Transverse colon (tissue), 4 donors: ENCODE results near the gene BMP7. TPM values are rescaled to one million over a fixed set of nuclear protein-coding genes. Genes with fewer than 3 reads are reported as not detected.

Experiments
- DNase-seq: peaks from one replicate; pipeline ENCODE4 v3.0.0-alpha.2; 2019
- H3K27ac ChIP-seq, 4 donors: fragments of 200-600 bp; sonication (generic); 2 replicates each; pipeline ENCODE4 v1.5.1; 2016 to 2018; ENCODE audit warnings: inconsistent platforms in 4 of 4
- H3K27me3 ChIP-seq: fragments of 200-600 bp; sonication (generic); 2 replicates; pipeline ENCODE4 v1.5.1; 2017; ENCODE audit warnings: inconsistent platforms
- H3K36me3 ChIP-seq, 4 donors: fragments of 200-600 bp; sonication (generic); 2 replicates each; pipeline ENCODE4 v1.5.1; 2017 to 2019; ENCODE audit warnings: inconsistent platforms in 4 of 4
- H3K4me1 ChIP-seq, 4 donors: fragments of 200-600 bp; sonication (generic); 2 replicates each; pipeline ENCODE4 v1.5.1; 2017 to 2020; ENCODE audit warnings: inconsistent platforms in 4 of 4
- H3K4me3 ChIP-seq, 4 donors: fragments of 200-600 bp; sonication (generic); 1 replicate in 1 of 4; 2 replicates in 3 of 4; pipeline versions ENCODE4 v1.5.1 to v1.6.1; 2017 to 2019; ENCODE audit warnings: inconsistent platforms in 4 of 4
- H3K9me3 ChIP-seq, 2 donors: fragments of 200-600 bp; sonication (generic); 2 replicates each; pipeline ENCODE4 v1.5.1; 2017 to 2019; ENCODE audit warnings: inconsistent platforms in 2 of 2
- EP300 ChIP-seq: sonication (generic); formaldehyde crosslinking; IDR thresholded peaks from one replicate; pipeline ENCODE4 v1.6.1; 2017; ENCODE audit warnings: antibody characterized with exemption, low read depth
- POLR2A ChIP-seq: fragments of 450-650 bp; IDR thresholded peaks from one replicate; pipeline ENCODE4 v1.6.1; 2016; ENCODE audit warnings: antibody characterized with exemption, mild to moderate bottlenecking, moderate library complexity
- POLR2AphosphoS5 ChIP-seq, 3 donors: sonication (generic); formaldehyde crosslinking; IDR thresholded peaks; one replicate each; pipeline ENCODE4 v1.6.1; 2016; ENCODE audit warnings: antibody characterized with exemption in 3 of 3
- WGBS, 2 donors: methylation state at CpG; one replicate each; pipeline ENCODE4 v1.1.5; 2018; ENCODE audit warnings: low coverage in 1 of 2; 5-methylcytosine and 5-hydroxymethylcytosine counted together
- in situ Hi-C, 4 donors: fragments of 200-750 bp; cut with MboI; loops; one replicate each; pipeline versions ENCODE4 v1.15.0 to v1.15.1; 2017; ENCODE audit warnings: low sequenced_read_pairs in 3 of 4, low pct_ligation_motif_present in 1 of 4, low pct_unique_long_range_greater_than_20kb in 1 of 4
- intact Hi-C: fragments of 100-400 bp; cut with DNase I; formaldehyde crosslinking; loops from one replicate; pipeline ENCODE4 v1.15.1; 2023; ENCODE audit warnings: low total_unique reads
- total RNA-seq, 4 donors: library from RNA; depleted of rRNA; stranded (reverse); fragments of >200 nt; gene quantifications; one replicate each; pipeline ENCODE4 v1.1.0, GENCODE V29; 2016
- TF ChIP-seq, protein P1 (sequence below), 5 experiments: fragments of 200-600 bp in 3 of 5; fragments of 450-650 bp in 2 of 5; sonication (generic) in 3 of 5; IDR thresholded peaks; 1 replicate in 2 of 5; 2 replicates in 3 of 5; pipeline ENCODE4 v1.5.1; 2016 to 2017; ENCODE audit warnings: antibody characterized with exemption in 5 of 5, inconsistent platforms in 3 of 5, mild to moderate bottlenecking in 2 of 5, moderate library complexity in 1 of 5

Gene BMP7
- total RNA-seq, 4 donors from 2014 or later: 1.4 to 2.2 (median 1.5) TPM; not detected in 1

- Histone ChIP-seq H3K4me3 (no peak overlapping the region), H3K9me3 (no peaks in the 10 kb centered on the region), H3K4me1 (no peaks in the 10 kb centered on the region), H3K27me3 (no peaks in the 10 kb centered on the region), H3K36me3 (no peaks in the 10 kb centered on the region), H3K27ac (no peak overlapping the region)
- intact Hi-C loops: no loop called here
- no peak for TF ChIP-seq EP300
- TF ChIP-seq, protein P1, sequence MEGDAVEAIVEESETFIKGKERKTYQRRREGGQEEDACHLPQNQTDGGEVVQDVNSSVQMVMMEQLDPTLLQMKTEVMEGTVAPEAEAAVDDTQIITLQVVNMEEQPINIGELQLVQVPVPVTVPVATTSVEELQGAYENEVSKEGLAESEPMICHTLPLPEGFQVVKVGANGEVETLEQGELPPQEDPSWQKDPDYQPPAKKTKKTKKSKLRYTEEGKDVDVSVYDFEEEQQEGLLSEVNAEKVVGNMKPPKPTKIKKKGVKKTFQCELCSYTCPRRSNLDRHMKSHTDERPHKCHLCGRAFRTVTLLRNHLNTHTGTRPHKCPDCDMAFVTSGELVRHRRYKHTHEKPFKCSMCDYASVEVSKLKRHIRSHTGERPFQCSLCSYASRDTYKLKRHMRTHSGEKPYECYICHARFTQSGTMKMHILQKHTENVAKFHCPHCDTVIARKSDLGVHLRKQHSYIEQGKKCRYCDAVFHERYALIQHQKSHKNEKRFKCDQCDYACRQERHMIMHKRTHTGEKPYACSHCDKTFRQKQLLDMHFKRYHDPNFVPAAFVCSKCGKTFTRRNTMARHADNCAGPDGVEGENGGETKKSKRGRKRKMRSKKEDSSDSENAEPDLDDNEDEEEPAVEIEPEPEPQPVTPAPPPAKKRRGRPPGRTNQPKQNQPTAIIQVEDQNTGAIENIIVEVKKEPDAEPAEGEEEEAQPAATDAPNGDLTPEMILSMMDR (IDR thresholded peaks at IDR 0.05): no peak
- no peak for TF ChIP-seq POLR2AphosphoS5 (IDR thresholded peaks at IDR 0.05)
- TF ChIP-seq POLR2A: no peak
- no peak for DNase-seq
- WGBS, 2 donors: 70% methylated on average over 5 of the region's 5 CpGs; no CpG with 5 or more reads in 1 of the 2 donors
- in situ Hi-C loops: no loop called here
Observed at GRCh38 chr20:57275813-57276212, 9.4 kb upstream of the BMP7 start.

DNA sequence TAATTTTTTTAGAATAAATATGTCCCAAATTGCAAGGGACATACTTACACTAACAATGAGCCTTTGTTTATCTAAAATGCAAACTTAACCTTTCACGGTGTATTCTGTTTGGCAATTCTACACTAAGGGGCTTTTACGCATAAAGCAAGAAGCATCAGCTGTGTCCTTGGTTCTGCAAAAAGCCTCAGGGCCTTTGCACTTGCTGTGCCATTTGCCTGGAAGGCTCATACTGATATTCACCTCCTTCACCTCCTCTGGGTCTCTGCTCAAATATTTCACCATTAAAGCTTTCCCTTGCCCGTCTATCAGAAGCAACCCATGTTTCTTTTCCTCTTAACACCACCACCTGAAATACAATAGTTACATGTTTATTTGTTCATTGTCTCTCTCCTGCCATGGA lies 8.9 kb upstream of the BMP7 start:
- no peak for TF ChIP-seq POLR2AphosphoS5 (IDR thresholded peaks at IDR 0.05)
- no peak overlapping the region for H3K27ac ChIP-seq
- H3K27me3 ChIP-seq: no peaks in the 10 kb centered on the region
- H3K36me3 ChIP-seq: no peaks in the 10 kb centered on the region
- WGBS, 2 donors: 71 to 92% methylated on average over 3 of the region's 3 CpGs
- in situ Hi-C loops (no loop called here), intact Hi-C loops (no loop called here)
- DNase-seq: no peak
- H3K4me3 ChIP-seq: no peak overlapping the region
- H3K9me3 ChIP-seq: no peaks in the 10 kb centered on the region
- H3K4me1 ChIP-seq: no peaks in the 10 kb centered on the region

DNA sequence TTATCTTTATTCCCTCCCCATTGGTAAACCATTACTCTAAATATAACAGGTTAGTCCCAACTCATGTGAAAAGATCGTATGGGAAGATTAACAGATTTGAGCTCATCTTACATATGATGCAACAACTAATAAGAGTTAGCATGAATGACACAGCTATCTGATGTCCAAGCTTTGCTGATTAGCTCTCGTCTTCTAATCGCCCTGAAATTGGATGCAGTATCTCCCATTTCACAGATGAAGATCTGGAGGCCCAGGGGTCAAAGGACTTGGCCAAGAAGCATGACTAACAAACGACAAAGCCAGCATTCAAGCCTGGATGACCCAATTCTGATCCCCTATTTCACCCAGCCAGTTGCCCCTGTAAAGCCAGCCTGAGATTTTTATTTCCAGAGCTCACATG lies 8.4 kb upstream of the BMP7 start:
- no peaks in the 10 kb centered on the region for H3K36me3 ChIP-seq
- H3K9me3 ChIP-seq: no peaks in the 10 kb centered on the region
- H3K4me3 ChIP-seq: no peak overlapping the region
- no peak for DNase-seq
- 71 to 100% methylated on average over 1 to 4 of the region's 4 CpGs for WGBS, 2 donors
- TF ChIP-seq EP300 (no peak), POLR2A (no peak), POLR2AphosphoS5 (IDR thresholded peaks at IDR 0.05) (no peak)
- TF ChIP-seq, protein P1 (IDR thresholded peaks at IDR 0.05): no peak
- in situ Hi-C loops: no loop called here
- H3K27ac ChIP-seq: no peak overlapping the region
- intact Hi-C loops: no loop called here
- H3K4me1 ChIP-seq: no peaks in the 10 kb centered on the region
- H3K27me3 ChIP-seq: no peaks in the 10 kb centered on the region

DNA sequence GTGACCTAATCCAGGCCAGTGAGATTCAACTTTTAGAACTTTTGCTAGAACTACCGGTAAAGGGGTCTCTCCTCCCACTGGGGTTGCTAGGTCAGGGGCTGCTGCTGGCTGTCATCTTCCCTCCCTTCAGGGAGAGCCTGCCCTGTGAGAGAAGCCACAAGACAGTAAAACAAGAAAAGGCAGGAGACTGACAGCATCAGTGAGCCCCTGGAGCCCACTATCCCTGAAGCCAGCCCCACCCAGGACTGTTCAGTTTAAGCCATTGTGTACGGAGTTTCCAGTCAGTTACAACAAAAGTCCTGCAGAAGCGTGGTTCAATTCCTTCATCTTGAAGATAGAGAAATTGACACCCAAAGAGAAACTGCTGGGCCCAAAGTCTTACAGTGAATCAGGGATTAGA lies 7.9 kb upstream of the BMP7 start:
- TF ChIP-seq, protein P1 (IDR thresholded peaks at IDR 0.05): no peak
- Histone ChIP-seq H3K4me3 (no peak overlapping the region), H3K9me3 (no peaks in the 10 kb centered on the region), H3K27ac (no peak overlapping the region), H3K36me3 (no peaks in the 10 kb centered on the region), H3K27me3 (no peaks in the 10 kb centered on the region), H3K4me1 (no peaks in the 10 kb centered on the region)
- WGBS, 2 donors: 80 to 89% methylated on average over 1 to 3 of the region's 3 CpGs
- in situ Hi-C loops: no loop called here
- no peak for DNase-seq
- intact Hi-C loops: no loop called here

- in situ Hi-C loops (no loop called here), intact Hi-C loops (no loop called here)
- 72 to 87% methylated on average over 3 of the region's 4 CpGs for WGBS, 2 donors
- Histone ChIP-seq H3K27ac (no peak overlapping the region), H3K36me3 (no peaks in the 10 kb centered on the region), H3K27me3 (peaks cover 10% of the 10 kb centered on the region), H3K4me3 (no peak overlapping the region), H3K9me3 (no peaks in the 10 kb centered on the region), H3K4me1 (no peaks in the 10 kb centered on the region)
- DNase-seq: no peak
- TF ChIP-seq POLR2A (no peak), POLR2AphosphoS5 (IDR thresholded peaks at IDR 0.05) (no peak), EP300 (no peak)
- TF ChIP-seq, protein P1 (IDR thresholded peaks at IDR 0.05): no peak
Observed at GRCh38 chr20:57272883-57273535, 6.6 kb upstream of the BMP7 start.
